K562 (cell line): ENCODE measurements around the gene SPTLC2.

Experiments
- CEBPB ChIP-seq: fragments of 450-650 bp; IDR thresholded peaks from 2 replicates; pipeline ENCODE4 v1.6.1; 2016; ENCODE audit warnings: missing genetic modification characterization, missing compliant biosample characterization
- CHD1 ChIP-seq: fragments of 200-600 bp; sonication (generic); IDR thresholded peaks from one replicate; pipeline ENCODE4 v1.6.1; 2012; ENCODE audit warnings: mild to moderate bottlenecking, moderate library complexity, low read length, inconsistent platforms
- FOXO4 ChIP-seq: fragments of 450-650 bp; formaldehyde crosslinking; IDR thresholded peaks from 2 replicates; pipeline ENCODE4 v1.4.0; 2020; ENCODE audit warnings: mild to moderate bottlenecking, moderate library complexity
- MAFK ChIP-seq: IDR thresholded peaks from 2 replicates; pipeline ENCODE4 v1.6.1; 2011; ENCODE audit warnings: low read length, improper control_type of control experiment
- MXI1 ChIP-seq: IDR thresholded peaks from 2 replicates; pipeline ENCODE4 v1.6.1; 2011; ENCODE audit warnings: low read depth, mild to moderate bottlenecking, improper control_type of control experiment, low read length
- SREBF1 ChIP-seq: fragments of 150-350 bp; IDR thresholded peaks from 2 replicates; pipeline ENCODE4 v1.6.1; 2014; ENCODE audit warnings: antibody characterized with exemption, low read depth, low read length, borderline replicate concordance
- STAG1 ChIP-seq: sonication (generic); formaldehyde crosslinking; IDR thresholded peaks from 2 replicates; pipeline ENCODE4 v1.5.0; 2020; ENCODE audit warnings: missing genetic modification reagents, borderline replicate concordance
- ZBTB7A ChIP-seq: IDR thresholded peaks from 2 replicates; pipeline ENCODE4 v1.6.1; 2011; ENCODE audit warnings: low read depth, mild to moderate bottlenecking, low read length, moderate library complexity, borderline replicate concordance; ENCODE audit not compliant: control insufficient read depth

DNA sequence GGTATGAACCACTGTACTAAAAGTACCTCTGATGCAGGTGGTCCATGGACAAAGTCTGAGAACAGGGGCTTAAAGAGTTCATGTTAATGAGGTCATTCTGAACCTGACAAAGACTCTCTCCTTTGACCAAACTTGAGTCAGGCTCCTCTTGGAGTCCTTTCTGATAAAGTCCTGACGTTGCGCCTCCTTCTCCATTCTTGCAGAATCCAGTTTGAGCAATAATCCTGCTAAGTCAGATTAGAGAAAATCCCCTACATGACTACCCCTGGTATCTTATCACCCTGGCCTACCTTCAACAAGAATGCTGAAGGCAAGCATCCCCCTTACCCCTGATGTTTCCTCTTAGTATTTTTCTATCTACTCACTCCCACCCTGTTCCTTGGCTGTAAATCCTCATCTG, 71.9 kb downstream of the SPTLC2 start:
- no peak for TF ChIP-seq ZBTB7A
- TF ChIP-seq MAFK: no peak
- TF ChIP-seq CEBPB (tag): no peak
- no peak for TF ChIP-seq STAG1 (CRISPR knock-in tag)
- no peak for TF ChIP-seq SREBF1
- TF ChIP-seq MXI1: no peak
- TF ChIP-seq CHD1: no peak
- TF ChIP-seq FOXO4 (CRISPR knock-in tag): no peak
